NCI-H1694 treated with DMSO at 0.1 percent for 48 hours (cell line): Measurements from ENCODE around the gene SNED1.

Source experiments
- DNase-seq: peaks from one replicate; lab custom pipeline; 2025; lab: John Stamatoyannopoulos, UW

Gene SNED1

DNA sequence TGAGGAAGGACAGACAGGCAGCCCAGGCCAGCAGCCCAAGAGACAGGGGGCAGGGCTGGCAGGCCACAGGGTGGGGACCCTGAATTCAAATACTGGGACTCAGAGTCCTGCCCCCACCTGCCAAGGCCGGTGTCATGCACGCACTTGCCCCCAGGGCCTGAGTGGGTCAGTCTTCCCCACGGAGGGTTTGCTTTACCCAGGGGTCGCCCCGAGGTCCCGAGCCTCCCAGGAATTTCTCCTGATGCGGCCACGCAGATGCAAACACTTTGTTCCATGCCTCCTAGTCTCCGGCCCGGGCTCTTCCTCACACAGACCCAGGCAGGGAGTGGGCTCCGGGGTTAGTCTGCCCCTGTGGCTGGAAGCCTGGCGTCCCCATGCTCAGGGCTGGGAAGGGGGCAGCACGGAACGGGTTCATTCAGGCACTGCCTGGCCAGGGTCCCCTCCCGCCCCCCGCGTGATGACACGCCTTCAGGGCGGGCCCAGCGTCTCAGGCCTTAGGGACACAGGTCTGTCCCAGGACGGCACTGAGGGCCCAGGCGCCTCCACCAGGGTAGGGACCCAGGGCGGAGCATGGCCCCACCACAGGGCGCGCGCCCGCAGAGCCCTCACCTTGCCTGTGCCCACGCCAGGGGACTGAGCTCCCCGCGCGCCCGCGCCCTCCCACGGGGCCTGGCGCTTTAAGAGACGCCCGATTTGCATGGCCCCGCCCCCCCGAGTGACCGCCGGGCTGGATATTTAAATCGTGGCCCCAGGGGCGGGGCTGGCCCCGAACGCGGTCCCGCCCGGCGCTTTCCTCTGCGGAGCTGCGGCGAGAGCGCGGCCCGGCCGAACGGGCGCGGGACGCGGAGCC, at the start of gene SNED1:
TSS of gene SNED1 (plus strand) at position 763 of the 850 bp plus-strand sequence. CDS start 220 bp downstream, outside the sequence.
- no peak for DNase-seq

DNA sequence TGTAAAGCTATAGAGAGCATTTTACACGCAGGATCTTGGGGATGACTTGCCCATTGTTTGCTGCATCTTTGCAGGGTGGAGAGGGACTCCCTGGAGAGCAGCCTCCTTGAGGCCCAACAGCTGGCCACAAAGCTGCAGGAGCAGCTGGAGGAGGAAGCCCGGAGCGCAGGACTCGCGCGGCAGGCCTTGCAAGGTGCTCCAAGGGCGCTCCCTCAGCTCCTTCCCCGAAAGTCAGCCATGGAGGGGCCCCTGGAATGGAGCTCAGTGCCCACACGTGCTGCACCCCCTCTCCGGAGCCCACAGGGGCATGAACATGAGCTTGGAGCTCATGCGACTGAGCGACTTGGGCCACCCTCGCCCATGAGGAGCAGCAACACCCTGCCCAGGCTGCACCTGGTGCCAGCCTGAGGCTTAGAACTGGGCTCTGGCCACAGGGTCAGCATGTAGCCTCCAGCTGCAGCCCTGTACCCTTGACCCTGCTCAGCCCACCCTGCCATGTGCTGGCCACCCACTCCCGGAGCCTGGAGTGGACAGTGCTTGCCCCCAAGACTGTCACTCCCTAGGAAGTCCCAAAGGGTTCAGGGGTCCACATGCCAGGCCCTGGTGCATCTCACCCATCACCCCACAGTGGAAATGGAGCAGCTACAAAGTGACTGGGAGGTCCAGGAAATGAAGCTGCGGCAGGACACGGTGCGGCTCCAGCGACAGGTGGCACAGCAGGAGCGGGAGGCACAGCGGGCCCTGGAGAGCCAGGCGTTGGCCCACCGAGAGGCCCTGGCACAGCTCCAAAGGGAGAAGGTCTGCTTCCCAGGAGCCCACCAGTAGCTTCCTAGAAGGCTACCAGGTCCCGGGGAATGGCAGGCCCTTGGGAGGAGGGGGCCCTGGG, 49.3 kb upstream of the SNED1 start:
- DNase-seq, result no peak

DNA sequence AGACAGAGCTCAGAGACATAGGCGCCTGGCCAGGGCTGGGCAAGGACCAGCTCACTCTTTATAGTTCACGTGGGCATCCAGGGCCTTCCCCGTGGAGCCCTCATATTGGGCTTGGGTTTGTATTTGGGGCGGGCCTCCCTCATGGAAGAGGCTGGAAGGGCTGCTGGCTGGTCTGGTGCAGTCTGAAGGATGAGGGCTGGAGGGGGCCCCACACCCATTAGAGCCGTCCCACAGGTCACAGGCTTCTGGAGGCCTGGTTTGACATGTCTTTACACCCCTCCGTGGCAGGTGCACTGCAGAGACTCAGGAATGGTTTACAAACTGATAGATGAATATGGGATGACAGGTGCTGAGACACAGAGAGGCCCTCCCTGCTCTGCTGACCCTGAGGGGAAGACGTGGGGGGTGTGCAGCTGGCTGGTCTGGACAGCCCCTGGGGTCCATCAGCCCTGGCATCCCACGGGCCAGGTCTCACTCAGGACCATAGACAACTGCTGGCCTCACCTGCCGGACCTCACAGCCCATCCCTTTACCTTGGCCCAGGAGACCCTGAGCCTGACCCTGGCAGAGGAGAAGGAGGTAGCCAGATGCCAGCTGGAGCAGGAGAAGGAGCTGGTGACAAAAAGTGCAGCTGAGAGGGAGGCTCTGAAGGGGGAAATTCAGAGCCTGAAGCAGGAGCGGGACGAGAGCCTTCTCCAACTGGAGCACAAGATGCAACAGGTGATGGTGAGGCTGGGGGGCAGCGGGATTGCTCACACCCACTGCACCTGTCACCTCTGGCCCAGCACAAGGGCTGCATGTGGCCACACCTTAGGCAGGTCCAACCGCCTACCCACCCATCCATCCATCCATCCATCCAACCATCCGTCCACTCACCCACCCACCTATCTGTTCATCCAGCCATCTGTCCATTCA, 48.4 kb upstream of the SNED1 start:
- DNase-seq, result no peak

DNA sequence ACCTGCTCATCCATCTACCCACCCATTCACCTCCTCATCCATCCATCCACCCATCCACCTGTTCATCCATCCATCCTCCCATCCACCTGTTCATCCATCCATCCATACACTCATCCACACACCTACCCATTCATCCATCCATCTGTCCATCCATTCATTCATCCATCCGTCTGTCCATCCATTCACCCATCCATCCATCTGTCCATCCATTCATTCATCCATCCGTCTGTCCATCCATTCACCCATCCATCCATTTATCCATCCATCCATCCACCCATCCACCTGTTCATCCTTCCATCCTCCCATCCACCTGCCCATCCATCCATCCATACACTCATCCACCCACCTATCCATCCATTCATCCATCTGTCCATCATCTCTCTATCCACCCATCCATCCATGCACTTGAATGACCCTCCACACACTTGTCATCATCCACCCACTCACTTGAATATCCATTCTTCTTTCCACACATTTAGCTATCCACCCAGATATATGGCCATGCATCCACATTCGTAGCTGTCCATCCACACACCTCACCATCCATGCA, 47.3 kb upstream of the SNED1 start:
- no peak for DNase-seq

DNA sequence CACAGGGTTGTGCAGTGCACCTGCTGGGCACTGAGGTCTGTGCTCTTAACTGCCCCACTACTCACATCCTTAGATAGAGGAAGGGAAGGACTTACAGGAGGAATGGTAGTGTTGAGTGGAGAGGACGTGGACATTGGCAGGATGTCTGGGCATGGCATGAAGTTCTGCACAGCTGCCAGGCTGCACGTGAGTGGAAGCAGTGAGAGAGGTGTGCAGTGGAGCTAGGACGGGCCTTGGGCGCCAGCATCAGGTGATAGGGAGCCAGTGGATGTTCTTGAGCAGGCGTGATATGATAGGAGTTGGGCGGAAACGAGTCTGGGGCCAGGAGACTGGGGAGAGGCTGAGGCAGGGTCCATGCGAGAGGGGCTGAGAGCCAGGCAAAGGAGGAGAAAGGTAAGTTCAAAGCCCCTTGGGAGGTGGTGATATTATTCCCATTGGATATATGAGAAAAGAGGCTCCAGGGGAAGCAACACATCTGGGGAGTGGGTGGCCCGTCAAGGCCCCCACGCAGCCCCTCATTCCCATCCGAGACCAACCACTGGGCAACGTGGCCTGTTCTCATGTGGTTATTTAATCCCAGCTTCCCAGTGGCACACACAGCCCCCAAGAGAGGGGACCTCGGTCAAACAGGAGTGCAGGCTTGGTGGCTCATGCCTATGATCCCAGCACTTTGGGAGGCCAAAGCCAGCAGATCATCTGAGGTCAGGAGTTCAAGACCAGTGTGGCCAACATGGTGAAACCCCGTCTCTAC, 45.7 kb upstream of the SNED1 start:
- no peak for DNase-seq

DNA sequence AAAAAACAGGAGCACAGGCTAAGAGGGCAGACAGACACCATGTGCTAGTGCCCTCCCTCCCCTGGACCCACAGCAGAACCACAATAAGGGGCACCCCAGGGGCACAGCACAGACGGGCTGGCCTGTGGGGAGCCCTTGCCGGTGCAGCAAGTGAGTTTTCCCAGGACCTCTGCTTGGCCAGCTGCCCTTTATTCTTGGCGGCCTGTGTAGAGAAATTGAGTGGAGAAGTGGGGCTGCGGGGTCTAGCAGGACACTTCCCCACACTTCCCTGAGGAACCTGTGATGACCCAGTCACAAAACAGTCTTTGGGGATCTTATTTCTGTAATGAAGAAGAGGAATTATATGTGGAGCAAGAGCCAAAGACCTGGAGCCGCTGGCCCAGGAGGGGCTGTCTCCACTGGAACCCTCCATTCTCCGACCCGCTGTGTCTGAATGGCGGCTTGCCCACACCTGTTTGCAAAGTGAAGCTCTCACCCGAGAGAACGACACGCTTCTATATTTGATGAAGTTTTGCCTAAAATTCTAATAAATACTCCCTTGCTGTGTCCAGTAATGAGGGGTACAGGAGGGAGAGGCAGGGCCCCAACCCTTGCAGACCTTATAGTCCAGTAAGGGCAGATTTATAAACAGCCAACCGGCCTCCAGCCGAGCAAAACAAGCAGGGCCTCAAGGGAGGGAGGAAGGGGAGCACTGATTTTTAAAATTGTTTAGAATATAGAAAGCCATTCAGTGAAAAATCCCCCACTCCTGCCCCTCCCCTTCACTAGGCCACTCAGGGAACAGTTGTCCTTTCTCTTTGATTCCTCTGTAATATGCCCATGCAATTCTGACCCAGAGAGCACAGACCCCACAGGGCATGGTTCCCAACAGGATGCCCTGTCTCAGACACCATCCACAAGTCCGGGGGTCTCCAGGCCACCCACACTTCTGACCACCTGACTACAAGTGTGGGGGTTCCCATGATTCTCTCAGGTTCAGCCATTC, 44.7 kb upstream of the SNED1 start:
- DNase-seq, result no peak

- DNase-seq, result no peak
These were observed 43.7 kb upstream of the SNED1 start for GRCh38 chr2:240954436-240955305.

DNA sequence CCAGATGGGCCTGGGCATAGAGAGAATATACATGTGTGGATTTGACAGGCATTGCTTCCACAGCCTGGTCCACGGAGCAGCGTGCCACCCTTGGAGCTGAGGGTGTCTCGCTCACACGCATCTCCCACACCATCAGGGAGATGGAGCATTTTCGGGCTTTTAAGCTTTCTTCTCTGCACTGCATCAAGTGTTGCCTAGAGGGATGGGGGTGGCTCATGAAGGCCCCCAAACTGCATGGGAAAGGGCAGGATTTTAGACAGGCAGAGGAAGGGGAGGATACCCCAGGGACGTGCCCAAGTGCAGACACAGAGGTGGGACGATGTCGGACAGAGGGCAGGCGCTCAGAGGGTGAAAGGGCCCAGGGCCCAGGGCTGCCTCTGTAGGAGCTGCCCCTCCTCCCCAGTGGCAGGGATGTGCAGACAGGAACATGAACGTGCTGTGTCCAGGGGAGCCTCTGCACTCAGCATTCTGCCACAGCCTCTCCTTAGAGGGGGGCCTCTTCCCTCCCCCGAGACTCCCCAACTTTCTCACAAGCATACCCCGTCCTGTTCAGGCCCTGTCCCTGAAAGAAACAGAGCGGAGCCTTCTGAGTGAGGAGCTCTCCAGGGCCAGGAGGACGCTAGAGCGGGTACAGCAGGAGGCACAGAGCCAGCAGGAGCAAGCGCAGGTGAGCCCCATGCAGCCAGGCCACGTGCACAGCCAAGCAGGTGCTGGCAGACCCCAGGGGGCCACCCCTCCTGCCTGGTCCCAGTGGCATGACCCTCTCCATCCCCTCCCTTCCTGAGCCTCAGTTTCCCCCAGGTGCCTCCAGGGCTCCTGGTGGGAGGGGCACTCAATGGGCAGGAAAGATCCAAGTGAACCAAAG, 42.9 kb upstream of the SNED1 start:
- DNase-seq, result no peak

- DNase-seq, result peak; percentile 13
These were observed 42.1 kb upstream of the SNED1 start for GRCh38 chr2:240956171-240956934.

- DNase-seq, result no peak
These were observed 41.3 kb upstream of the SNED1 start for GRCh38 chr2:240956935-240957655.

DNA sequence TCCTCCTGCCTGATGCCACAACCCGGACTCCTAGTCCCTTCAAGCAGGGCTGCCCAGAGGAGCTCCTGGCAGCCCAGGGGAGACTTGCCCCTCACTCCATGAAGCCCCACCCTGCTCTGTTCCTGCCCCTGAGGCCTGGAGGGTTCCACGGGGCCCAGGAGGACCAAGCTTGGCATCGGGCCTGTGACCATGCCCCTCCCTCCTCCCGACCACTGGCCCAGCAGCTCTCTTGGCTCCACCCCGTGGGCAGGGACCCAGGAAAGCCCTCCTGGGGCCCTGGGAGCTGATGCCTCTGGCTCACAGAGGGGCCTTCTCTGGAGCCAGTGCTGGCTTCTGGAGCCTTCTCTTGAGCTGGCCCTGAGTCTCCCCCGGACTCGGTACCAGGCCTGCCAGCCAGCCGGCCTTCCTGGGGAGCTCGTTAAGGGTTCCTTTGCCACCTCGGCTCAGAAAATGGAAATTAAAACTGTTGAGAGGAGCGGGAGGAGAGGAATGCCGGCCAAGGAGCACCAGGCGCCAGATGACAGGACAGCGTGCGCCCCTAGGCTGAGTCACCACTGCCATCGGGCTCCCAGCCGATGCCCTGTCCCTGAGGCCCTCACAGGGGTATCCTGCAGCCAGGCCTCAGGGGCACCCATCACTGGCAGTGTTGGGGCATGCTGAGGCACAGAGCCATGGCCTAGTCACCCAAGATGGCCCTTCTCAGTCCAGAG, 40.6 kb upstream of the SNED1 start:
- DNase-seq, result no peak

DNA sequence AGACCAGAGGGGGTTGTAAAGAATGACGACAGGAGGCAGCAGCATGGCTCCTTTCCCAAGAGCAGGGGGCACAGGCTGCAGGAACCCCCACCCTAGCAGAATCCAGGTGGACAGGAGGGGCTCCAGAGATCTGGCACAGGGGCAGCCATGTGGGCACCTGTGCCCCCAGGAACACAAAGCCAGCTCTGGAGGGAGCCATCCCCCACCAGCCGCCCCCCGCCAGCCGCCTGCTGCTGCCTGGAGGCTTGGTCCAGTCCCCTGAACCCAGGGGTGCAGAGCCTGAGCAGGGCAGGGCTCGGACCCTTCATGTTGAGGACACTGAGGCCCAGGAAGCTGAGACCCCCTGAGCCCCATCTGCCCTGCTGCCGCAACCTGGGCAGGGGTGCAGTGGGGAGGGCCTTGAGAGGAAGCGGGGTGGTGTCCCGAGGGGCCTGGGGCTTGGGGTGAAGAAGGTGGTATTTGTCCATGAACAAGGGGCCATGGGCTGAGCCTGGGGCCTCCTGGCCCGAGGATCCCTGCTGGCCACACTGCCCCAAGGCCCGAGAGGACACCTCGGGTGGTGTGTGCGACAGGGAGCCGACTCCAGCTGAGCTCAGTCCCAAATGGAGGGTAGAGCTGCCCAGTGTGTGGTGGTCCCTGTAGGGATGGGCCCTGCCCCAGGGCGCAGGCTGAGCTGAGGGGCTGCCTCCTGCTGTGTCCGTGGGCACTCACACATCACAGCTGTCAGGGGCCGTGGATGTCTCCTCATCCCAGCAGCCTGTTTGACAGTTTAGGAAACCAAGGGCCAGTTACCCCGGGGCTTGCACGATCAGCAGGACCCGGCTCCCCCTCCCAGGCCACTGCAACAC, 39.8 kb upstream of the SNED1 start:
- DNase-seq, result no peak

DNA sequence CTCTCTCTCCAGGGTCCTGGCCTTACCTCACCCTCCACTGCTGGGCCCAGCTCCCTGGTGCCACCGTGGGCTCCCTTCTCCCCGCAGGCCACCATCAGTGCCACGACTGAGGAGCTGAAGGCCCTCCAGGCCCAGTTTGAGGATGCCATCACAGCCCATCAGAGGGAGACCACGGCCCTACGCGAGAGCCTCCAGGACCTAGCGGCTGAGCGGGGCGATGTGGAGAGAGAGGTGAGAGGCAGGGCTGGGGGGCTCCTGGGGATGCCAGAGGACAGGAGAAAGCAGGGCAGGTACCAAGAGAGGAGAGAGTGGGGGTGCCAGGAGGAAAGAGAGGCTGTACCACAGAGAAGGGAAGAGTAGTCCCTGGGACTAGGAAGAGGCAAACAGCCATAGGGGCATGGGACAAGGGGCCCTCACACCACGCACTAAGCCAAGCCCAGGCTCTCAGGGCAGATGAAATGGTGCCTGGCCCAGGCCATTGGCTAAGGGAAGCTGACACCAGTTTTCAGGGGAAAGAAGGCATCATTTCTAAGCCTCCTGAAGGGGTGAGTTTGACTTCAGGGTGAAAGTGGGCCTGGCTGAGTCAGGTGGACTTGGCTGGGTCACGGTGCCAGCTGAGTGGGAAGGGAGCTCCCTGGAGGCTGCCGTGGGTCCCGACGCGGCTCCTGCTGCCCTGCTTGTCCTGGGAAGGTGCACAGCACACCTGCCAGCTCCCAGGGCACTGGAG, 39.0 kb upstream of the SNED1 start:
- no peak for DNase-seq

GRCh38 chr2:240959941-240960308, 38.5 kb upstream of the SNED1 start:
- no peak for DNase-seq
